ENCODE data around the gene MARCHF6. TPM values are rescaled to one million over a fixed set of nuclear protein-coding genes. Genes with fewer than 3 reads are reported as not detected.

The MARCHF6 gene, protein sequence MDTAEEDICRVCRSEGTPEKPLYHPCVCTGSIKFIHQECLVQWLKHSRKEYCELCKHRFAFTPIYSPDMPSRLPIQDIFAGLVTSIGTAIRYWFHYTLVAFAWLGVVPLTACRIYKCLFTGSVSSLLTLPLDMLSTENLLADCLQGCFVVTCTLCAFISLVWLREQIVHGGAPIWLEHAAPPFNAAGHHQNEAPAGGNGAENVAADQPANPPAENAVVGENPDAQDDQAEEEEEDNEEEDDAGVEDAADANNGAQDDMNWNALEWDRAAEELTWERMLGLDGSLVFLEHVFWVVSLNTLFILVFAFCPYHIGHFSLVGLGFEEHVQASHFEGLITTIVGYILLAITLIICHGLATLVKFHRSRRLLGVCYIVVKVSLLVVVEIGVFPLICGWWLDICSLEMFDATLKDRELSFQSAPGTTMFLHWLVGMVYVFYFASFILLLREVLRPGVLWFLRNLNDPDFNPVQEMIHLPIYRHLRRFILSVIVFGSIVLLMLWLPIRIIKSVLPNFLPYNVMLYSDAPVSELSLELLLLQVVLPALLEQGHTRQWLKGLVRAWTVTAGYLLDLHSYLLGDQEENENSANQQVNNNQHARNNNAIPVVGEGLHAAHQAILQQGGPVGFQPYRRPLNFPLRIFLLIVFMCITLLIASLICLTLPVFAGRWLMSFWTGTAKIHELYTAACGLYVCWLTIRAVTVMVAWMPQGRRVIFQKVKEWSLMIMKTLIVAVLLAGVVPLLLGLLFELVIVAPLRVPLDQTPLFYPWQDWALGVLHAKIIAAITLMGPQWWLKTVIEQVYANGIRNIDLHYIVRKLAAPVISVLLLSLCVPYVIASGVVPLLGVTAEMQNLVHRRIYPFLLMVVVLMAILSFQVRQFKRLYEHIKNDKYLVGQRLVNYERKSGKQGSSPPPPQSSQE
- total RNA-seq: 21.8 and 24.2 TPM in 2 replicates

DNA sequence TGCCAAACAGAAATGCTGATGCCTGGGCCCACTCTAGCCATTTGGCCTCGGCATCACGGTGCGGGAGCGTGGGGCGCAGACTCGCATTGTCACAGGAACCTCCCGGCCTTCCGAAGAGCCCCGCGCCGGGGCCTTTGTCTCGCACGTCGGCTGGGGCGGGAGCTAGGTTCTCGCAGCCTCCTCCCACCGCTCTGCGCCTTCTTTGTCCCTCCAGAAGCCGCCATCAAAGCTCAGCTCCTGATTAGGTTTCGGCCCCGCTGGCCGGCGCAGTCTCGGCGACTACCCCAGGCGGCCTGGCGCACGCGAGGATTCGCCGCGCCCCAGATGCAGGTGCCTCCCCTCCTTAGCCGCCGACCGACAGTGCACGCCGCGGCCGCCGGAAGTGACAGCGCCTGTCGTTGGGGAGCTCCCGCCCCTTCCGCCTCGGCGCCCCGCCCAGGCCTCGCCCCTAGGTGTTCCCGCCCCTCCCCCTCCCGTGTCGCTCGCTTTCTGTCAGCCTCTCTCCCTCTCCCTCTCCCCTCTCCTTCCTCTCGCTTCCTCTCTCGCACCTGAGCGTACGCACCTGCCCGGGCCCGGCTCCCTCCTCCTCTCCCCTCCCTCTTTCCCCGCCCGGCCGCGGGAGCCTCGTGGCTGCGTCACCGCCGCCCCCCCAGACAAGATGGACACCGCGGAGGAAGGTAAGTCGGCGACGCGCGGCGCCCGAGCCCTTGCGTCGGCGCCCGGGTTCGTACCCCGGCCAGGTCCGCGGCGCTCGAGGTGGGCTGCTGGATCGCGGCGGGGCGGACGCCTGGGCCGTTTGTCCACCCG lies at the start of gene MARCHF6:
TSS of gene MARCHF6 (plus strand) at position 455 of the 807 bp plus-strand sequence. CDS start at position 659, 204 bp downstream.

DNA sequence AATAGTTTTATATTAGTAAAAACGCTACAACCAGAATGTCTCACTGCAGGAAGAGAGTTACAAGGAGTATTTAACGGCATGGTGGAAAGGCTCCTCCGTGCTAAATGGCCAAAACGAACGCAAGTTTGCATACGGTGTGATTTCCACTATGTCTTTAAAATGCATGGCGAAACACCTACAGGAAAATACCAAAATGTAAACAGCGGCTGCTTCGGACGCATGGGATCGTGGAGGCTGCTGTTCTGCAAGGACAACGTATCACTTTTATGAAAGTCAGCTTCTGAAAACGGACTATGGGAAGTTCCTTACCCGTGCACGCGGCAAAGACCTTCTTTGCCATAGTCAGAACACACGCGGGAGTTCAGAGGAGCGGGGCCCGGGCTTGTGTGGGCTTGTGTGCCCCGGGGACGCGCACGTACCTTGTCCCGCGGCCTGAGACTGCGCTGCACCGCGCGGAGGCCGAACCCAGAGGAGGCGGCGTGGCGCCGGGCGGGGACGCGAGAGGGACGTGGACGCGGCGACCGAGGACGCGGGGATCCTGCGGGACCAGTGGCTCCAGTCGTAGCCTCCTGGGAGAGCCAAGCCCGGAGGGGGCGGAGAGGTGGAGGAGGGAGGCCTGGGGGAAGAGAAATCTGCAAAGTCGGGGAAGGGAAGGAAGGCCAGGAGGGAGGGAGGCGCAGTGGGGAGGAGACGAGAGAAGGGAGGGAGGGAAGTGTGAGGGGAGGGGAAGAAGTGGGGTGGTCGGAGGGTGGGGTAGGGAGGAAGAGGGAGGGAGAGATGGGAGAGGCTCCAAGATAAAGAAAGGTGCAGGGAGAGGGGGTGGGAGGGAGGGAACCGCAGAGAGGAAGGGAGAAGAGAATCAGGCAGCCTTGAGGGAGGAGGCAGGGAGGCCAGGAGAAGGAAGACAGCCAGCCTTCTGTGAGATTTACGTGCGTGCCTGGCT lies 46.0 kb upstream of the MARCHF6 start, which contains the start of gene CMBL:
TSS of gene CMBL (minus strand) at position 697 of the 943 bp plus-strand sequence. CDS start 17,140 bp downstream, outside the sequence.

Other genes starting within 250 kb of the MARCHF6 start
- gene ATPSCKMT, start 103.8 kb upstream of the MARCHF6 start, total RNA-seq: 13.5 and 20.8 TPM in 2 replicates
- 477 and 498 TPM in 2 replicates for gene CCT5, start 103.4 kb upstream of the MARCHF6 start, total RNA-seq
- 8.6 and 10.3 TPM in 2 replicates for gene CMBL, start 45.8 kb upstream of the MARCHF6 start, total RNA-seq
- 1.8 TPM in 1 of 2 replicates, not detected in the other for gene ROPN1L, start 88.2 kb downstream of the MARCHF6 start, total RNA-seq
- gene ANKRD33B, start 210.4 kb downstream of the MARCHF6 start, total RNA-seq: 1.9 and 2.3 TPM in 2 replicates